ENCODE data around the gene COQ10A.
A peak's percentile ranks its signal among the peaks of the same experiment; 100 is the strongest.

COQ10A gene

GRCh38 chr12:56307221-56307965 is 40.7 kb downstream of the COQ10A start:
- TF ChIP-seq CTCF (IDR thresholded peaks at IDR 0.05; ENCODE audit: extremely low read depth, missing control alignments) = no peak
- DNase-seq (ENCODE audit: low spot score) = no peak

- no peak for TF ChIP-seq CTCF (IDR thresholded peaks at IDR 0.05; ENCODE audit: extremely low read depth, missing control alignments)
- no peak for DNase-seq (ENCODE audit: low spot score)
These were observed 42.0 kb downstream of the COQ10A start for GRCh38 chr12:56308714-56309113.

GRCh38 chr12:56311003-56311402 is 44.3 kb downstream of the COQ10A start:
- no peak for DNase-seq (ENCODE audit: low spot score)
- TF ChIP-seq CTCF (IDR thresholded peaks at IDR 0.05; ENCODE audit: extremely low read depth, missing control alignments) = no peak

- TF ChIP-seq CTCF (IDR thresholded peaks at IDR 0.05; ENCODE audit: extremely low read depth, missing control alignments) = no peak
- DNase-seq (ENCODE audit: low spot score) = no peak
These were observed 48.5 kb downstream of the COQ10A start for GRCh38 chr12:56315249-56315621.

- peak; percentile 91 for DNase-seq (ENCODE audit: low spot score)
- TF ChIP-seq CTCF (IDR thresholded peaks at IDR 0.05; ENCODE audit: extremely low read depth, missing control alignments) = no peak
These were observed 49.1 kb downstream of the COQ10A start, which contains the start of gene CNPY2 for GRCh38 chr12:56315622-56316473. Gene CNPY2 (minus strand): TSS chr12:56315988. CDS start chr12:56315217, 771 bp downstream.

- TF ChIP-seq CTCF (IDR thresholded peaks at IDR 0.05; ENCODE audit: extremely low read depth, missing control alignments) = no peak
- no peak for DNase-seq (ENCODE audit: low spot score)
These were observed 50.9 kb downstream of the COQ10A start for GRCh38 chr12:56317675-56318074.
